Activated T-helper 1 cell treated with Interleukin-2 at 50 U/mL for 16 hours (primary cell): ENCODE measurements around the gene CFAP99.

ENCODE experiments used
- DNase-seq: peaks from one replicate; pipeline ENCODE4 v3.0.0-alpha.2; 2020; ENCODE audit warnings: low read depth

Gene CFAP99

DNA sequence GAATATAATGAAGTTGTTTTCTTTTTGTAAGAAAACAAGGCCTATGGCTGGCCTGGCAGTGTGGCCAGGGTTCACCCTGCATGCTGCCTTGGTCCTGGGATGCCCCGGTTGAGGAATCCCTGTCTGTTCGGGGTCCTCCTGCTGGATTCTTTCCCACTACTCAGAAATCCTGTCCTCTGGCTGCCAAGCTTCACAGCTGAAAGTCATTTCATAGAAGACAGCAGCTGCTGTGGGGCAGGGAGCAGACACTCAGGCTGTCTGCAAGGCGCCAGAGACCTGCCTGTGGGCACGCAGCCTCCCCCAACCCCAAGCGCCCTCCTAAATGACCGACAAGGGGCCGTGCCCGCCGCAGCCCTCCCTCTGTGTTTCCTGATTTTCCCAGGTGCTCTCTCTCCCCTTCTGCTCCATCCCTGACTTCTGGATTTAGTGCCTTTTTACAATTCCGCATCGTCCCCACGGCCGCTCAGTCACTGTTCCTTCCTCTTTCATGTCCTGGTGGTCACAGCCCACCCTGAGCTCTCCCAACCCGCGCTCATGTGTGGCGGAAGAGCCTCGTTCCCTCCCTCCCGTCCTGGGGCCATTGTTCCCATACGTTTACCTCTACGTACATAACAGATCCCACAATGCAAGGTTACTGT is 27.9 kb upstream of the CFAP99 start:
- no peak for DNase-seq

DNA sequence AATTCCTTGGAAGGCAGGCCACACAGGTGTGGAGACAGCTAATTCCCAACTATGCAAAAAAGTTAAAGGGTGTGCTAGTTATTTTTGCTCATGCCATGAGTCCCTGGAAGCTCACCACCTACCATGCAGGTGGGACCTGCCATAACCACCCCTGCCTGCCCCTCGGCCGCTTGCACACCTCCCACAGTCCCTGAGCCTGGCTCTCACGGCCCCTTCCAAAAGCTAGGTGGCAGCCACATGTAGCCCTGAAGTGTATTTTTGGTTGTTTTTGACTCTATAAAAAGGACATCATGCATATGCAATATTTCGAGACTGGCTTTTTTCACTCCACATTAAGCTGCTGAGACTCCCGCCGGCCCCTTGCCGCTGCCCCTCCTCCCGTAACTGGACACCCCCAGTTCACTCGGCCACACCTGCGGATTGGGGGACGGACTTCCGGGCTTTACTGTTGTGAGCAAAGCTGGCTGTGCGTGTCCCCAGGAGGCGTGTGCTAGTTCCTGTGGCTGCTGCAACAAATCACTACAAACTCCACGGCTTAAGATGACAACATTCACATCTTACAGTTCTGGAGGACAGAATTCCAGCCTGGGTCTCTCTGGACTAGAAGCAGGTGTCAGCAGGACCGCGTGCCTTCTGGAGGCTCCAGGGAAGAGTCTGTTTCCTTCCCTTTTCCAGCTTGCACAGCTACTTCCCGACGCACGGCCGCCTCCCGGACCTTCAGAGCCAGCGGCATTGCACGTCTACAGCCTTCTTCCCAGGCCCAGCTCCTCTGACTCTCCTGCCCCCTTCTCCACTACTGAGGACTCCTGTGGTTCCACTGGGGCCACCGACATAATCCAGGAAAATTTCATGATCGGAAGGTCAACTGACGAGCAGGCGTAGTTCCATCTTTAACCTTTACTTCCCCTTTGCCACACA is 25.1 kb upstream of the CFAP99 start:
- DNase-seq, result no peak

DNA sequence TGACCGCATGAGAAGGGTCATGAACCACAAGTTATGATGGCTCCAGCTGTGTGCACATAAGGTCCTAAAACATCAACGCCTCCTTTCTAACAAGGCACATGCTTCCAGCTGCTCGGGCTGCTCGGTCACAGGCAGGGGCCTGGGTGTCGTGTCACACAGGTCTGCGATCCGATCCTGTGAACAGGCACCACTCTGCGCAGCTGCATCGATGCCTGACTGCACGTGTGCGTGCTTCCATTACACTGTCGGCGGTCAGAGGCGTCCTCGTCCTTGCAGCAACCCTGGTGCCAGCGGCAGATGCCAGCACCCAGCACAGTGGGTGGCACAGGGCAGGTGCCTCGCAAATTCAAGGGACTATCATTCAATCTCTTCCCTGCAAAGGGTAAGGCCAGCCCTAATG is 24.2 kb upstream of the CFAP99 start:
- DNase-seq, result no peak

DNA sequence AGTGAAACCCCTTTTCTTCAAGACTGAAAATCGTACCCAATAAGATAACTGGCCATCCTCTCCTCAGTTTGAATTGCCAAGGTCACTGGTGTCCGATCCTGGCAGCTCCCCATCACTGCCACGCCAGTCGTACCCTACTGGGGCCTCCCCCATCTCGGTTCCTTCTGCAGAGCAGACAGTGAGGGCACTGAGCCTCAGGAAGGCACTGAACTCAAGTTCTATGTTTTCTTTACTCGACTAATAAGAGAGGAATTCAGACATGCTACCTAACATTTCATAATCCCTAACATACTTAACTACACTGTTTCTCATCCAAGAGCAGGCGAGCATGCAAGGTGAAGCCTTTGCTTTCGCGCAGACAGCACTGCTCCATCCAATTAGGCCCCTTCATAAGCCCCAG is 23.7 kb upstream of the CFAP99 start:
- DNase-seq, result no peak

DNA sequence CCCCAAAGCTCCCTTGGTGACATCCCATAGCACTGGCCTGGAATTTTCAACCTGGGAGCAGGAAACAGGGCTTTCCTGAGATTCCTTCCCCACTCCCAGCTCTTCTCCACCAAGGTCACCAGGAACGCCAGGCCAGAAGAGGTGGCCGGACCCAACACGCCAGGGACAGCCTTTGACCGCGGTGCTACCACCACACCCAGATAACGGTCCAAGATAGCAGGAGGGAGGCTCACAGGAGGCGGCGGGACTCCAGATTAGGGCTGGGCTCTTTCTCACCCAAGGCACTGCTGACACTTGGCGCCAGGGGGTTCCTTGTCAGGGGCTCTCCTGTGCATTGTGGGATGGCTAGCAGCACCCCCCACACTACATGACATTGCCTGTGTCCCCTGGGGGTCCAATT is 23.2 kb upstream of the CFAP99 start:
- DNase-seq, result no peak

DNA sequence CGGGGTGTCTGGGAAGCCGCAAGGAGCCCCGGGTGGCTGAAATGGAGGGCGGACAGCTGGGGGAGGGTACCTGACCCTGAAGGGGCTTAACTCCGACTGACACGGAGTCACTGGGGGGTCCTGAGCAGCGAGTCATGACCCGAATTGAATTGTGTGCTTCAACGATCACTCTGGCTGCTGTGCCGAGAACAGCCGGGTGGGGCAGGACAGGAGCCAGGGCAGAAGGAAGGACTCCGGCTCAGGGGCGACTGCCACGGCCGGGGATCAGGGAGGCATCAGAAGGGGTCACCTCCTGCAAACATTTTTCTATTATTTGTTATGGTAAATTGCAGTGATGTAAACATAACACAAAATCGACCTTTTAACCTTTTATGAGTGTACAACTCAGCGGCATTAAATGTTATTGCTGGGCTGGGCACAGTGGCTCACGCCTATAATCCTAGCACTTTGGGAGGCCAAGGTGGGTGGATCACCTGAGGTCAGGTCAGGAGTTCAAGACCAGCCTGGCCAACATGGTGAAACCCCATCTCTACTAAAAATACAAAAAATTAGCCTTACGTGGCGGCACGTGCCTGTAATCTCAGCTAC is 21.9 kb upstream of the CFAP99 start:
- no peak for DNase-seq

DNA sequence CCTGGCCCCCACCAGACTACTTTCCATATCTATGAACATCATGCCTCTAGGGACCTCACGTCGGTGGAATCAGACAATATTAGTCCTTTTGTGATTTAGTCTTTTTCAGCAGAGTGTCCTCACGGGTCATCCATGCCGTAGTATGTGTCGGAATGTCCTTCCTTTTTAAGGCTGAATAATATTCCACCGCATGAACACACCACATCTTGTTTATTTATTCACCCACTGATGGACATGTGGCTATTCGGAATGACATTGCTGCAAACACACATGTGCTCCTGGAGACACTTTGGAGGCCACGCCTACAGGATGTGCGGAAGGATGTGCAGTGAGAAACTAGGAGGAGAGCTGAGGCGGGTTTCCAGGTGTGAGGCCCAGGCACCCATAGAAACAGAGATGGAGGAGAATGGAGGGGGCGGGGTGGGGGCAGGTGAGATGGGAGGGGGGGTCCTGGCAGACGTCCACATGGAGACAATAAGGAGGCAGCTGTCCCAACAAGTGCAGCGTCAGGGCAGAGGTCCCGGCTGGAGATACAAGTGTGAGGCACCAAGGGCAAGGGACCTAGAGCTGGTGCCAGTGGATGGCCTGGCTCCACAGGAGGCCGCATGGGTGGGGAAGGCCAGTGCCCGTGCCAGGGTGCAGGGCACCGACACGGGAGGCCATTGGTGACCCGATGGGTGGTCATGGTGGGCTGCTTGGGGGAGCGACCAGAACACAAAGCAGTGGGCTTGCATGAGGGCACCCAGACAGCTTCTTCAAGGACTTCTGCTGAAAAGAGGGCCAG is 21.0 kb upstream of the CFAP99 start:
- no peak for DNase-seq

DNA sequence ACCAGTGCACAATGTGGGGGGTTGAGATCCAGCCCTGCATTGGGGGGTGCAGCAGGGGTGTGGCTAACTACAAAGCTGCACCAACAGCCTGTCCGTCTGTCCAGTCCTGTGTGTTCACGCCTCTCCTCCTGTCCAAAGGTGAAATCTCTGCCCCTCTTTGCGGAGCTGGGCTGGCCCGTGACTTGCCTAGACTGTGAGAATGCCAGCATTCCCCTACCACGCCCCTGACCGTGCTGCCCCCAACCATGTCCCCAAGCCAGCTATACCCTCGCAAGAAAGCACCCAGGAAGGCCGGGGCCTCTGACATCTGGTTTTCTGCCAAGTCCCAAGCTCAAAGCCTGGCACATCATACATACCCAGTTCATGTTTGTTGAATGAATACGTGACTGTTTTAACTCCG is 19.5 kb upstream of the CFAP99 start:
- DNase-seq, result no peak

DNA sequence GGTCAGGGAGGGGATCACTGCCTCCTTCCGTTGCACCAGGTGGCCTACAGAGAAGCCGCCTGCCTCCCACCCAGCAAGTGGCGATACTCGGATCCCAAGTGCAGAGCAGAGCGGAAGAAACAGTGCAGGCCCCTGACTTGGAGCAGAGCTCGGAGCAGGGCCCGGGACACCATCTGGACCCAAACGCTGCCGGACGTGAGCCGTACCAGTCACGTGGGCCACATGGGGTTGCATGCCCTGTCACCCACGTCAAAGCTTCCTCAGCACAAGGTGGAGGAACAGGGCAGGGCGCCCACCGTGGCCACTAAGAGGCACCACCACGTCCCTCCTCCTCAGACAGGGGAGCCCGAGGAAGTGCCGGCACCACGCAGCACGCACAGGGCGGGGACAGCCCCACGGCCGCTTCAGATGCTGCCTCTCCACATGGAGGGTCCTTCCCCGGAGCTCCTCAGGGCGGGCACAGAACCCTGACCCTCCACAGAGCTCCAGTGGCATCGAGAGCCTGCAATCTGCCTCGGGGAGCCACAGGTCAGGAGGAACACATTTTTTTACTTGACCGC is 19.0 kb upstream of the CFAP99 start:
- DNase-seq, result no peak

DNA sequence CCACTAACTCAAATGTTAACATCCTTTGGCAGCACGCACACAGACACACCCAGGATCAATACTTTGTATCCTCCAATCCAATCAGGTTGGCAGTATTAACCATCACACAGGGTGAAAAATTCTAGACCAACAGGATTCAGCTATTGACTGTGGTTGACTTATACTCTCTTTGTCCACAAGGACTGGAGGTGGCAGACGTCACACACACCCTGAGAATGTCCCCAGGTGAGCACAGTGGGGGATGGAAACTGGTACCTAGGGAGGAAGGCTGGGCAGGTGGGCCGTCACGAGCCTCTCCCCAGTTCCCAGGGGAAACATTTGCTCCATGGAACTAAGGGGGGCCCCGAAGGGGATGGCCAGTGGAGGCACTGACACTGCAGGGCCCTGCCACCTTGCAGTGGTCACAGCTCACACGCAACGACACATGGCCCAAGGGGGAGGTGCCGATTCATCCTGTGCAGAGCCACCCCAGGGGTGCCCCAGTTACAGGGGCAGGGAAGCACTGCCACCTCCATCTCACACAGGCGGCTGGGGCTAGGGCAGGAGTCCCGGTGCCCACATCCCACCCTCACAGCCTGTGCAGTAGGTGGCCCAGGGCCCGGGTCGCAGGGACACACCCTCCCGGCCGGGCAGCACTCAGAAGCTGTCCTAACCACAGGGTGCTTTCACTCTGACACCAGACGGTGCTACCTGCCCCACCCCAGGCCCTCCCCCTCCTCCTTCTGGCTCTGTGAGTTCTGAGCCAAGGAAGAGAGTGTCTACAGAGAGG is 17.7 kb upstream of the CFAP99 start:
- DNase-seq, result no peak

DNA sequence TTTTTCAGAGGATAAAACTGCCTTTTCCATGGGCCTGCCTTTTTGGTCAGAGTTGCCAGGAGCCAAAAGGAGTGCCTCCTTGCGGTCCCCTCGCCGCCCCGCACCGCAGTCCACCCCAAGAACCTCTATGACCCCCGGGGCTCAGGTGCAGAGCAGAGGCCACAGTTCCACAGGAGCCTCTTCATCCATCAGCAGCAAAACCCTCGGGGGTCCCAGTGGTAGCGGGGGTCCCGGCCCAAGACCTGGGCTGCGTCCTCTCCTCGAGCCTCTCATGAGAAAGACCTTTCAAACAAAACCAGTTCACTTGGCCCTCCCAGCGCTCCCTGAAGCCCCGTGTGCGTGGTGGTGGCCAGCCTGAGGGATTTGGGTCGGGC is 17.2 kb upstream of the CFAP99 start:
- no peak for DNase-seq

DNA sequence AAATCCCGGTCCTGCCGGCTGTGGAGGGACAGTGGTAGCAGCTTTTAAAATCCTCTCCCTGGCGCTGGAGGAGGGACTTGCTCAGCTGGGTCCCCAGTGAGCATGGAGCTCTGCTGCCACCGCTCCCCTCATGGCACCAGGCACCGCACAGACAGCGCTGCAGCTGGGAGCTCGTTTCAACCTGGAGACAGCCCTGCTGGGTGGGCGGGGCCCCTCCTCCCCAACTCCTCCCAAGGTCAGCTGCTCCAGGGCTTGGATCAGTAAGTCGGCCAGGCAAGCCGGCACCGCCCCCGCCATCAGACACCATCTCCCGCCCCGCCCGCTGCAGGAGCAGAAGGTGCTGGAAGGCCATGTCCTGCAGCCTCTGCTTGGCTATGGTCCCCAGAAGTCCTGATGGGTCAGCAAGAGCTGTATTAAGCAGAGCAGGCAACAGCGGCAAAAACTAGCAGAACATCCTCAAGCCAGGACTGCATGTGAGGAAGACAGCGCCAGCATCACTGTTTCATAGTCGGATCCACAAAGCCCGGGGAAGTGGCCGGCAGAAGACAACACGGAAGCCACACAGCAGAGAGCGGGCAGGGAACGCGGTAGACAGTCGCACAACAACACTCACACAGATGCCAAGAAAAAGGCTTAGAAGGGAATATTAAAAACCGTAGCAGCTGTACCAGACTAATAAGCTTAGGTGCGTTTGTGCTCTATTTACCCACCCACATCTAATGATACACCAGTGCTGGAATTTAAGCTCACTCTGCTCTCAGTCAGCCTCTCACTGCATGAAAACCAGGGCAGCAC is 16.5 kb upstream of the CFAP99 start:
- no peak for DNase-seq

DNA sequence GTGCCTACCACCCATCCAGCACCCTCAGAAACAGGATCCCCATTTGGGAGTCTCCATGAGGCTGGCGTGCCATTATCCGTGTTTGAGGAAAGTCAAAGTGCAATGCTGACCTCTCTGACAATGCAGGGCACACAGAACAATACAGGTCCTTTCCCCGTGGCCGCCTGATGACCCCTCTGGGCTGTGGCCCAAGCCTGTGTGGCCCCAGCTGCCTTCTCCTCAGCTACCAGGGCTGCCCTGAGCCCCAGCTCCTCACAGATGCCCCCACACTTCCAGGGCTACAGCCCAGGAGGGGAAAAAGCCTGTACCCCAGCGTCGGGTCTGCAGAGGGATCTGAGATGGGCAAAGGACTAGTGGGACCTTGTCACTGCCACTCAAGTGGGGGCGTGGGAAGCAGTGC is 15.8 kb upstream of the CFAP99 start:
- DNase-seq, result no peak

DNA sequence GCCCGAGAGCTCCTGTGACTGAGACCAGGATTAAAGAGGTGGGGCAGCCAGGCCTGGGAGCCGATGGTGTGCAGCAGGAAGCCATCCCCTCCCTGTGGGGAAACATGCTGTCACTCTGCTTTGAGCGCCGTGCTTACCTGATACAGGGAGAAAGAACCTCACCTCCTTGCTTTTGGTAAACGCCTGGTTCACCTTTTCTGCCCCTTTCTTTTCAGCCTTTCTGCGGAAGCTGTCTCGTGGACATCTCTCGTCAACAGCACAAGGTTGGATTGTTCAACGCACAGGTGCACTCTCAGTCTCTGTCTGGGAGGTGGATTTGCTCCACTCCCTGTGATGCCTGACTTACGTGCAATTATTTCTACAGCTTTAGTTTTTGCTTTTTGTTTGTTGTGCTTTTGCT is 12.3 kb upstream of the CFAP99 start:
- DNase-seq, result no peak

DNA sequence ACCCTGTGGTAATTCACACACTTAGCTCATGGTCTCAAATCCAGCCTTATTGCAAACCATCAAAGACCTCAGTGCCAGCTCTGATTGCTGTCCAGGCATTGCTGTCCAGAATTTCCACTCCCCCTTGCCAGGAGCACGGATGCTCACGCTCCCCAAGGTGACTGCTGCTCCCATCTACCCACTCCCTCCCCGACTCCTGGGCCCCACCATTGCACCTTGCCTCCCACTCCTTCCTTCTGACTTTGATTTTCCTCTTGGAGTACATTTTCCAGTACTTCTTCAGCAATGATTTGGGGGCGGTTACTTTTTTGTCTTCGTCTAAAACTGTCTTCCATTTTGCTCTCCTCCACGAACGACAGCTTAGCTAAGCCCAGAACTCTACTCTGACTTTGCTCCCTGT is 11.8 kb upstream of the CFAP99 start:
- no peak for DNase-seq

DNA sequence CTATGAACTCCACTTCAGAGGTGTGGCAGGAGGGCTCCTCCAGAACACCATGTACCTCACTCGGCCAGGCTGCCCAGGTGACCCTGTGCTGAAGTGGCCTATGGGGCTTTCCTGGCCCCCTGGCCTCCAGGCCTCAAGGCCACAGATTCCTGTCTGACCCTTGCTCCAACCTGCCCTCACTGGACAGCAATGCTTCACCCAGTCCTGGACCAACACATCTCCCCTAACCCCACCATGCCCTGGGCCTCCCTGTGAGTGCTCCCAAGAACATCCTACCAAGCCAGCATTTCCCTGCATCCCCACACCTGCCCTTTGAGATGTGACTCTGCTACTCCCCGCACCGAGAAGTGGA is 10.8 kb upstream of the CFAP99 start:
- no peak for DNase-seq

DNA sequence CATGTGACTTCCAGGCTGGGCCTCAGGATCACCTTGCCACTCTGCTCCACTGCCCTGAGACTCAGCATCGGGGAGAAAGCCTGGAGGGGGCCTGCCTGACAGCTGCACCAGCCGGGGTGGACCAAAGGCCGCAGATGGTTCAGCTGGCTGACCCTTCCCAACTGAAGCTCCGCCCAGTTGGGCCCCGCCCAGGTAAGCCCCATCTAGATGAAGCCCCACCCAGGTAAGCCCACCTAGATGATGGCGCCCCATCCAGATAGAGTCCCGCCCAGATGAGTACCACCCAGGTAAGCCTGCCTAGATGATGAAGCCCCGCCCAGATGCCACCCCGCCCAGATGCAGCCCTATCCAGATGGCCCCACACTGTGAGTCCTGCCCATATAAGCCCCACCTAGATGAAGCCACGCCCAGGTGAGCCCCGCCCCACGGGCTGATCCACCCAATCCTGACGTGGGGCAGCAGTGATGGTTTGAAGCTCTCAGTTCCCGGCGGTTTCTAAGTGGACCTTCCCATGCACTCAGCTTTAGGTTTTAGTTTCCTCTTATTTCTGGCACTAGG is 10.3 kb upstream of the CFAP99 start:
- no peak for DNase-seq

DNA sequence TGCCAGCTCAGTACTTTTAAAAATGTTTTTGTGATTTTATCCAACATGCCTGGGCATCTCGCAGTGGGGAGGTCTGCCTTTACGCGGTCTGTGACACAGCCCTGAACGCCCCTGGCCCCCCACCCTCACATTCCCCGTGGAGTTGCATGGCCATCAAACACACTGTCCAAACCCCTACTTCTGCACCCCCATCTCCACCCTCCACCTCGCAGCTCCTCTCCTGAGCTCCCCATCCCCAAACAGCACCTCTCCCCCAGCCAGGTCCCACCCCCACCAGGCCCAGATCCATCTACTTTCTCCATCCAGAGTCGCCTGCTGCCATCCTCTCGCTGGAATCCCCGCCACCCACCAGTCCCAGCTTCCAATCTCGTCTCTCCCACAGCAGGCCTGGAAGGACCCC is 9.8 kb upstream of the CFAP99 start:
- no peak for DNase-seq

DNA sequence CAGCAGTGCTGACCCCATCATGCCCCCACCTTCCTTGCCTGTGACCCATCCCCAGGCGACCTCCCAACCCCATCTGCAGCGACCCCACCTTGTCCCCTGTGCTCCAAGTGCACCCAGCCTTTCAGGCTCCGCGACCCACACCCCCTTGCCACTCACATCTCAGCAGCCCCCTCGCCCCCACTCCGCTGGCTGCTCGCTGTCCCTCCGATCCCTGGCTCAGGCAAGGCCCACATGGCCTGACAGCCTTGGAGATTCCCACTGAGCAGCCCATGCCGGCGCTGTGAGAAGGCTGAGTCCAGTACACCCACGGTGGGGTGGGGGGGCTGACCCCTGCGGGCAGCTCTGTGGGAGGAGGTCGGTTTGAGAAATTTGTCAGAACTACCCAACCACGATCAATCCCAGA is 9.4 kb upstream of the CFAP99 start:
- DNase-seq, result no peak

DNA sequence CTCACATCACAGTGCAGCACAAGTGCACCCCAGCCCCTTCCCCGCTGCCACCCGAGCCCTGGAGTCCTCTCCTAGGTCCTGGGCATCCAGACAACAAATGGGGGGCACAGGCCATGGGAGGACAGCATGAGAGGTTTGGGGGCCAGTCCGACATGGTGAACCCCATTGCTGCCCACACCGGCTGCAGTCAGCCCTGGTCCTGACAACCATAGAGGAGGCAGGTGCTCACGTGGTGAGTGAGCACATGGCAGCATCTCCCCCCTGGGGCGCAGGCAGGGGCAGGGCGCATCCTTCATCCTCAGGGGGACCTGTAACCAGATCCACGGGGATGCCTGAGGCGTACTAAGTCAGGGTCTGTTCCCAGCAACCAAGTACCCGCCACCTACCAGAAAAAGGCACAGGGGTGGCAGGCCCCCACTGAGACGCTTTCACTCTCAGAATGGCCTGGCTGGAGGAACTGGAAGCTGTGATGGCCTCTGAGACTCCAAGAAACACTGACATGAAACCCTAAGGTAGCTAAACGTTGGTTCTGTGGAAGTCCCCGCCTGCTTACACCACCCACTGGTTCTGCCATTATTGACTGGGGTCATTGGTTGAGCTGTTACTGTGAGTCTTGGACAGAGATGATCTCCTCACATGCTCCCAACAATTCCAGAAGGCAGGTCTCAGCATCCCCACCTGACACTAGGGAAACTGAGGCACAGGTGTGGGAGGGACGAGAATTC is 6.8 kb upstream of the CFAP99 start:
- no peak for DNase-seq
